Adipocyte (in vitro differentiated cells): ENCODE measurements around the gene BMPR2.
A peak's percentile ranks its signal among the peaks of the same experiment; 100 is the strongest.
"Not testable (repeated sequence)": the region's sequence is repeated elsewhere in the genome, so short reads cannot be mapped to it uniquely, and the experiment has no call there.

Experiments used
- DNase-seq: peaks from one replicate; pipeline ENCODE4 v3.0.0-alpha.2; 2015; ENCODE audit warnings: low read depth
- H3K27me3 ChIP-seq: replicated peaks from 2 replicates; pipeline ENCODE4 v1.7.0; 2013; ENCODE audit warnings: mild to moderate bottlenecking, low read length, moderate library complexity; ENCODE audit not compliant: control insufficient read depth, insufficient read depth
- H3K36me3 ChIP-seq: 2 replicates; pipeline ENCODE4 v1.7.0; 2013; ENCODE audit warnings: low read length, mild to moderate bottlenecking, moderate library complexity; ENCODE audit not compliant: control insufficient read depth, insufficient read depth, severe bottlenecking
- H3K4me1 ChIP-seq: 2 replicates; pipeline ENCODE4 v1.7.0; 2013; ENCODE audit warnings: mild to moderate bottlenecking, low read length, moderate library complexity; ENCODE audit not compliant: control insufficient read depth, insufficient read depth
- H3K4me3 ChIP-seq: 2 replicates; pipeline ENCODE4 v1.7.0; 2013; ENCODE audit warnings: mild to moderate bottlenecking, low read length, moderate library complexity
- H3K9ac ChIP-seq: 2 replicates; pipeline ENCODE4 v1.7.0; 2013; ENCODE audit warnings: mild to moderate bottlenecking, low read length, moderate library complexity
- H3K9me3 ChIP-seq: 2 replicates; pipeline ENCODE4 v1.7.0; 2013; ENCODE audit warnings: mild to moderate bottlenecking, low read length, moderate library complexity; ENCODE audit not compliant: control insufficient read depth

The BMPR2 gene

DNA sequence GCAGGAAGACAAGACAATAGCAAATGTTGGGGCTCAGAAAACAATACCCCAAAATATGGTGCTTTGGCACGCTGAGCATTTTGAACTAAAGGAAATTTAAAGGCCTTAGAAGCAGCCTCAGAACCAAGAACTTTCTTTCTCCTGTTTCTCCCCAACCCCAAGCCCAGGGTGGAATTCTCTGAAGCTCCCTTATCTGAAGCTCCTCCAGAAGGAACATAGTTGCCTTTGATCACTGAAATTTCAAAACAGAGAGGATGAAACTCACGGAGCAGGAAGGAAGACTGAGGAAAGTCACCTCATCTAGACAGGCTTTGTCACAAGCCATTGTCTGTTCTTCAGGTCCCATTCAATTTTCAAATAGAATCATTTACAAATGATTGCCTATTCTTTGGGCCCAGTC lies 15.5 kb upstream of the BMPR2 start:
- H3K27me3 ChIP-seq, result no peaks in the 10 kb centered on the region
- no peaks in the 10 kb centered on the region for H3K9me3 ChIP-seq
- no peak overlapping the region for H3K9ac ChIP-seq

DNA sequence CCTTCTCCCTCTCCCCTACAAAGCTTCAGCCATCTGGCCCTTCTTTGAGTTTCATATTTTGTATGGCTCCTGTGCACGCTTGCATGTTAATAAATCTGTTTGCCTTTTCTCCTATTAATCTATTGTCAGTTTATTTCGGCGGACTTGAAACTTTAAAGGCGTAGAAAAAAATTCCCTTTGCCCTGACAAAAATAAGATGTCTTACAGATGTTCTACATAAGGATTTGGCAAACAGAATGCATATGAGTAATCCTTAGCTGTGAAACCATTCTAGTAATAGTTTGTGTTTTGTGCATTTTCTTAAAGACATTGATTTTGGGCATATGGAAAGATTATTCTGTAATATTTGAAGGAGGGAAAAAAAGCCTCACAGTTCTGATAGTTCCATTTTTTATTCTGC lies 15.0 kb upstream of the BMPR2 start:
- H3K9me3 ChIP-seq, result no peaks in the 10 kb centered on the region
- no peaks in the 10 kb centered on the region for H3K27me3 ChIP-seq
- no peak overlapping the region for H3K4me3 ChIP-seq
- peak; percentile 34 for DNase-seq
- H3K4me1 ChIP-seq, result peaks cover 1% of the 10 kb centered on the region
- no peak overlapping the region for H3K9ac ChIP-seq
- H3K36me3 ChIP-seq, result no peaks in the 10 kb centered on the region

More for the DNA sequence above, 15.5 kb upstream of the BMPR2 start:
- H3K4me3 ChIP-seq, result no peak overlapping the region
- no peaks in the 10 kb centered on the region for H3K36me3 ChIP-seq
- no peak for DNase-seq
- H3K4me1 ChIP-seq, result peaks cover 4% of the 10 kb centered on the region

- Histone ChIP-seq H3K4me1 (peaks cover 11% of the 10 kb centered on the region), H3K4me3 (no peak overlapping the region), H3K27me3 (no peaks in the 10 kb centered on the region), H3K36me3 (no peaks in the 10 kb centered on the region), H3K9ac (no peak overlapping the region), H3K9me3 (no peaks in the 10 kb centered on the region)
- DNase-seq, result no peak
Observed at GRCh38 chr2:202373490-202373889, 2.6 kb upstream of the BMPR2 start.

DNA sequence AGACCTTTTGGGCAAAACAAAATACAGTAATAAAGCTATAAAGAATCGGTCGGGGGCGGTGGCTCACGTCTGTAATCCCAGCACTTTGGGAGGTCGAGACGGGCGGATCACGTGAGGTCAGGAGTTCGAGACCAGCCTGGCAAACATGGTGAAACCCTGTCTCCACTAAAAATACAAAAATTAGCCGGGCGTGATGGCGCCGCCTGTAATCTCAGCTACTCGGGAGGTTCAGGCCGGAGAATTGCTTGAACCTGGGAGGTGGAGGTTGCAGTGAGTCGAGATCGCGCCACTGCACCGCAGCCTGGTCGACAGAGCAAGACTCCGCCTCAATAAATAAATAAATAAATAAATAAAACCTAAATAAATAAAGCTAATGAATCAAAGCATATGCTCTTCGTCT lies 1.7 kb upstream of the BMPR2 start:
- not testable (repeated sequence) for H3K27me3 ChIP-seq, DNase-seq, H3K9me3 ChIP-seq, H3K36me3 ChIP-seq
- peaks cover 14% of the 10 kb centered on the region for H3K4me1 ChIP-seq
- H3K4me3 ChIP-seq, result peak overlapping the region; percentile 98
- H3K9ac ChIP-seq, result peak overlapping the region; percentile 97

GRCh38 chr2:202375033-202375608 lies 1.0 kb upstream of the BMPR2 start:
- Histone ChIP-seq H3K9me3 (no peaks in the 10 kb centered on the region), H3K4me3 (peak overlapping the region; percentile 98), H3K4me1 (peaks cover 21% of the 10 kb centered on the region), H3K36me3 (no peaks in the 10 kb centered on the region), H3K27me3 (no peaks in the 10 kb centered on the region), H3K9ac (peak overlapping the region; percentile 97)
- DNase-seq, result peak; percentile 85

DNA sequence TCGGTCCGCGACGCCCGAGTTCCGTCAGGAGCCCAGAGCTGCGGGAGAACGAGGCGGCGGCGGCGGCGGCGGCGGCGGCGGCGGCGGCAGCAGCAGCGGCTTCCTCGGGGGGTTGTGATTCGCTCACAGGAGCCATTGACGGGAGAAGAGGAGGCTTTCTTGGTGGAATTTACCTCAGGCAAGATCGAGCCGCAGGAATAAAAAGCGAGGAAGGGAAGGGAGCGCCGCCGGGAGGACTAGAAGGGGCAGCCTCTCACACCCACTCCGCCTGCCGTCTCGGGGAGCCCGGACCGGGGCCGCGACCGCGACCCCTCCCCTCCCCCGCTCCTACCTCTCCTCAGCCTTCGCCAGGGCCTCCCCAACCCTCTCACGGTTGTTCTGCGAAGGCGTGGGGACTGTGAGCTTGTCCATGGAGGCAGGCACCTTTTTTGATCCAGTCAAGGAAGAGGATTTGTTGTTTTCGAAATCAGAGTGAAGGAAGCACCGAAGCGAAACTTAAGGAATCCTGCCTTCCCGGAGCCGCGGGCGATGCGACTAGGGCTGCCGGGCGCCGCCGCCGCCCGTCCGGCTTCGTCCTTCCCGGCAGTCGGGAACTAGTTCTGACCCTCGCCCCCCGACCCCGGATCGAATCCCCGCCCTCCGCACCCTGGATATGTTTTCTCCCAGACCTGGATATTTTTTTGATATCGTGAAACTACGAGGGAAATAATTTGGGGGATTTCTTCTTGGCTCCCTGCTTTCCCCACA lies 506 bp downstream of the BMPR2 start:
- DNase-seq, result peak; percentile 70

DNA sequence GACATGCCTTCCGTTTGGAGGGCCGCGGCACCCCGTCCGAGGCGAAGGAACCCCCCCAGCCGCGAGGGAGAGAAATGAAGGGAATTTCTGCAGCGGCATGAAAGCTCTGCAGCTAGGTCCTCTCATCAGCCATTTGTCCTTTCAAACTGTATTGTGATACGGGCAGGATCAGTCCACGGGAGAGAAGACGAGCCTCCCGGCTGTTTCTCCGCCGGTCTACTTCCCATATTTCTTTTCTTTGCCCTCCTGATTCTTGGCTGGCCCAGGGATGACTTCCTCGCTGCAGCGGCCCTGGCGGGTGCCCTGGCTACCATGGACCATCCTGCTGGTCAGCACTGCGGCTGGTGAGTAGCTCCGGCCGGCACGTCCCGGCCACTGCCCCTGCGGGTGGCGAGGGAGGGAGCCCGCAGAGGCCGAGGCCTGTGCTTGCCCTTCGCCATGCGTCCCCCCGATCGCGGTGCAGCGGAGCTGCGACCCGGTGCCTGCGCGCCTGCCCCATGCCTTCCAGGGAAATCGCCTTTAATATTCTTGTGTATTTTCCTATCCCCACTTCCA lies 1.2 kb downstream of the BMPR2 start:
- Histone ChIP-seq H3K4me1 (peaks cover 31% of the 10 kb centered on the region), H3K9me3 (no peaks in the 10 kb centered on the region), H3K27me3 (no peaks in the 10 kb centered on the region), H3K4me3 (peak overlapping the region; percentile 98), H3K36me3 (no peaks in the 10 kb centered on the region), H3K9ac (peak overlapping the region; percentile 97)
- DNase-seq, result peak; percentile 71

More for the DNA sequence above, 506 bp downstream of the BMPR2 start:
- H3K4me3 ChIP-seq, result peak overlapping the region; percentile 98
- no peaks in the 10 kb centered on the region for H3K9me3 ChIP-seq
- peaks cover 31% of the 10 kb centered on the region for H3K4me1 ChIP-seq
- no peaks in the 10 kb centered on the region for H3K36me3 ChIP-seq
- H3K9ac ChIP-seq, result peak overlapping the region; percentile 97
- H3K27me3 ChIP-seq, result no peaks in the 10 kb centered on the region

DNA sequence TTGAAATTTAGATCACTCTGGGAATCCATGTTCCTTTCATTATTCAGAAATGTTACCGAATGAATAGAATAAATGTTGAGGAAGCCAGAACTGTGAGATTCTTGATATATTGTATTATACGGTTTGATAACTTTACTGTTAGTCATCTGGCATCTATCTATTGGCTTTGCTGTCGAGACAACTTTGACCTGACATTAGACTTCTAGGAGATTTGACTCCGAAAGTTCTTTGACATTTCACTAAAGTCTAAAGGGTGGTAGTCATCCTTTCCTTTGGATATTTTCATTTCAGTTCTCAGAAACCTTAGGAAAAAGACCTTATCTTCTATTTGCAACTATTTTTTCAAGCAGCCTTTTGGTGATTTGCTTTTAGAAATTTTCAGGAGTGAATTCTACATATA lies 1.9 kb downstream of the BMPR2 start:
- Histone ChIP-seq H3K36me3 (no peaks in the 10 kb centered on the region), H3K27me3 (no peaks in the 10 kb centered on the region), H3K9ac (peak overlapping the region; percentile 97), H3K9me3 (no peaks in the 10 kb centered on the region), H3K4me1 (peaks cover 36% of the 10 kb centered on the region), H3K4me3 (peak overlapping the region; percentile 98)
- DNase-seq, result peak; percentile 50

DNA sequence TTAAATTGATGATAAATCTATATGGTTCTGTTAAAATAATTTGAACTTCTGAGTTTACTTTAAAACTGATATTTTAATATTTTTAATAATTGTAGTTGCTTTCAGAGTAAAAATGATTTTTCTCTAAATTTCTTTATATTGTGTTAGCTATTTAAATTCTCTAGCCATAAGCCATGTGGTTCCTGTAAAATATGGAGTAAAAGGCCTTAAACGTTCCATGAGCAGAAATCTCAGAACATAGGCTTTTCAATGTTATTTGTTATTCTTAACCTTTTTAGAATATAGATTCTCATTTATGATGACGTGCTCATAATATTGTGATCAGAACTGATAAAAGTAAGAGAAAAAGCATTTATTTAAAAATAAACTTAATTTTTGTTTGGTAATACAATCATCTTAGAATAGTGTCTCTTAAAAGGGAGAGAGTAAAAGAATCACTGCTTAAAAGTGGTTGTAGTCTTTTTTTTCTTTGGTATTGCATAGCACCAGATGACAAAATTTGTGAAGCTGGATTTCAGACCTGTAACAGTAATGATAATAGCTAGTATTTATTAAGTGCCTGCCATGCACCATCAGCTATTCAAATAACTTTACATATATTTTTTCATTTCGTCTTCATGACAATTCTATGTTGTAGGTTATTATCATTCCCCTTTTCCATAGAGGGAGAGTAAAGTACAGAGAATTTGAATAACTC lies 2.7 kb downstream of the BMPR2 start:
- peak; percentile 50 for DNase-seq
- H3K27me3 ChIP-seq, result no peaks in the 10 kb centered on the region
- no peaks in the 10 kb centered on the region for H3K36me3 ChIP-seq
- H3K9ac ChIP-seq, result peak overlapping the region; percentile 97
- H3K4me1 ChIP-seq, result peaks cover 35% of the 10 kb centered on the region
- H3K4me3 ChIP-seq, result peak overlapping the region; percentile 98
- H3K9me3 ChIP-seq, result no peaks in the 10 kb centered on the region

DNA sequence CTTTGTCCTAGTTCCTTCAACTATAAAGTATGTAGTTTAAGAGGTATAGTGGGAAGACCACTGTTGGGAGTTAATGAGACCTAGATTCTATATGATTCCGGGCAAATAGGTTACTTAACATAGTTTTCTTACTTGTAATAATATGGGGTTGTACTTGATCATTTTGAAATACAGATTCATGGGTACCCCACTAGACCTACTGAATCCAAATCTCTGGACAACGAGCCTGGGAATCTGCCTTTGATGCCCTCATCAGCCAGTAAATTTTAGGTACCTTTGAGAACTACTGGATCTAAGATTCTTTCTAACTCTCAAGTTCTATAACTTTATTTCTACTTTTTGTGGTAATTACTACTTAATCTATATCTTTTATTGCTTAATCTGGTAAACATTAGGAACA lies 6.6 kb downstream of the BMPR2 start:
- no peak for DNase-seq
- no peaks in the 10 kb centered on the region for H3K36me3 ChIP-seq
- no peak overlapping the region for H3K4me3 ChIP-seq
- peaks cover 43% of the 10 kb centered on the region for H3K4me1 ChIP-seq
- H3K9me3 ChIP-seq, result no peaks in the 10 kb centered on the region
- no peaks in the 10 kb centered on the region for H3K27me3 ChIP-seq
- H3K9ac ChIP-seq, result no peak overlapping the region

DNA sequence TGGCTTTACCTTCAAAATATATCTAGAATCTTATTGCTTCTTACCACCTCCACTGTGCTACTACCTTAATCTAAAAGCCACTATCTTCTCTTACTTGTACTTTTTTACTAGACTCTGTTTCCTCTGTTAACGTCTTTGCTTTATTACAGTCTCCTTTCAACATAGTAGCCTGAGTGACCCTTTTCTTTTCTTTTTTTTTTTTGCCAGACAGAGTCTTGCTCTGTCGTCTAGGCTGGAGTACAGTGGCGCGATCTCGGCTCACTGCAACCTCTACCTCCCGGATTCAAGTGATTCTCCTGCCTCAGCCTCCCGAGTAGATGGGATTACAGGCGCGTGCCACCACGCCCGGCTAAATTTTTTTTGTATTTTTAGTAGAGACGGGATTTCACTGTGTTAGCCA lies 10.4 kb downstream of the BMPR2 start:
- H3K27me3 ChIP-seq, H3K4me3 ChIP-seq, H3K9me3 ChIP-seq, DNase-seq, H3K9ac ChIP-seq, H3K36me3 ChIP-seq: not testable (repeated sequence)
- peaks cover 32% of the 10 kb centered on the region for H3K4me1 ChIP-seq
